B cell (primary cell): ENCODE data around the gene LDHA. TPM values are rescaled to one million over a fixed set of nuclear protein-coding genes. Genes with fewer than 3 reads are reported as not detected.

ENCODE experiments used
- ATAC-seq: fragments of 200-7000 bp; cut with Tn5 transposase; one replicate; pipeline ENCODE4 v1.10.0; 2021; ENCODE audit warnings: low read depth, mild to moderate bottlenecking, moderate number of reproducible peaks, moderate library complexity
- CTCF ChIA-PET: fragments of 350-600 bp; sonication (Branson Sonifier 250); formaldehyde crosslinking; loops from one replicate; lab custom pipeline; 2021; ENCODE audit warnings: antibody characterized with exemption, inconsistent platforms; lab: Charles Lee
- POLR2A ChIA-PET: fragments of 350-600 bp; sonication (Branson Sonifier 250); formaldehyde crosslinking; loops from one replicate; lab custom pipeline; 2021; ENCODE audit warnings: antibody characterized with exemption; lab: Charles Lee
- DNase-seq: peaks from one replicate; pipeline ENCODE4 v3.0.0; 2013
- H2AFZ ChIP-seq: 2 replicates; pipeline ENCODE4 v1.6.1; 2012; ENCODE audit warnings: mild to moderate bottlenecking, low read depth, low read length; ENCODE audit not compliant: insufficient read depth, poor library complexity, severe bottlenecking
- H3K27ac ChIP-seq, 2 donors: 1 replicate in 1 of 2; 2 replicates in 1 of 2; pipeline ENCODE4 v1.5.1; 2012 to 2013; ENCODE audit warnings: low read length in 2 of 2, mild to moderate bottlenecking in 2 of 2, moderate library complexity in 1 of 2
- H3K27me3 ChIP-seq, 4 experiments: fragments of 200-600 bp in 1 of 4; sonication (generic) in 1 of 4; replicated peaks in 1 of 4; 1 replicate in 2 of 4; 2 replicates in 2 of 4; pipeline versions ENCODE4 v1.6.1 to v1.7.0; 2013 to 2016; ENCODE audit warnings: low read length in 3 of 4, mild to moderate bottlenecking in 2 of 4, mixed read lengths in 1 of 4, moderate library complexity in 1 of 4; ENCODE audit not compliant: insufficient read depth in 4 of 4, control insufficient read depth in 3 of 4; ENCODE audit errors: control extremely low read depth in 1 of 4
- H3K36me3 ChIP-seq, 2 experiments: replicated peaks in 1 of 2; 1 replicate in 1 of 2; 2 replicates in 1 of 2; pipeline versions ENCODE4 v1.6.1 to v1.7.1; 2013; ENCODE audit warnings: low read length in 1 of 2; ENCODE audit not compliant: insufficient read depth in 2 of 2, control insufficient read depth in 1 of 2; ENCODE audit errors: control extremely low read depth in 1 of 2, extremely low read depth in 1 of 2
- H3K4me1 ChIP-seq, 2 donors: fragments of 200-600 bp in 1 of 2; sonication (generic) in 1 of 2; 1 replicate in 1 of 2; 2 replicates in 1 of 2; pipeline versions ENCODE4 v1.5.1 to v1.6.1; 2013 to 2017; ENCODE audit warnings: low read length in 2 of 2; ENCODE audit not compliant: control insufficient read depth in 2 of 2, insufficient read depth in 2 of 2
- H3K4me2 ChIP-seq: replicated peaks from 2 replicates; pipeline ENCODE3; 2012; ENCODE audit warnings: mild to moderate bottlenecking, low read depth, low read length; ENCODE audit not compliant: poor library complexity, severe bottlenecking
- H3K4me3 ChIP-seq, 5 experiments: fragments of 200-600 bp in 1 of 5; sonication (generic) in 1 of 5; 1 replicate in 3 of 5; 2 replicates in 2 of 5; pipeline versions ENCODE4 v1.5.1 to v1.7.0; 2011 to 2016; ENCODE audit warnings: low read length in 4 of 5, mild to moderate bottlenecking in 4 of 5, low read depth in 2 of 5, control low read depth in 1 of 5, moderate library complexity in 1 of 5; ENCODE audit not compliant: insufficient read depth in 1 of 5; ENCODE audit errors: control extremely low read depth in 1 of 5, extremely low read depth in 1 of 5
- H3K79me2 ChIP-seq: fragments of 200-600 bp; sonication (generic); one replicate; pipeline ENCODE4 v1.6.0; 2016; ENCODE audit warnings: low read length; ENCODE audit not compliant: control insufficient read depth, insufficient read depth
- H3K9ac ChIP-seq: fragments of 200-600 bp; sonication (generic); 2 replicates; pipeline ENCODE4 v1.6.1; 2017; ENCODE audit warnings: mild to moderate bottlenecking, low read length, moderate library complexity
- H3K9me3 ChIP-seq, 3 donors: one replicate each; pipeline versions ENCODE4 v1.6.1 to v1.7.1; 2013; ENCODE audit warnings: low read length in 2 of 3; ENCODE audit not compliant: control insufficient read depth in 2 of 3, insufficient read depth in 1 of 3; ENCODE audit errors: control extremely low read depth in 1 of 3
- H4K20me1 ChIP-seq: 2 replicates; pipeline ENCODE4 v1.6.0; 2012; ENCODE audit warnings: mild to moderate bottlenecking, low read length; ENCODE audit not compliant: insufficient read depth, control insufficient read depth, poor library complexity, severe bottlenecking
- H3K27ac Mint-ChIP-seq: one replicate; pipeline ENCODE4 v1.8.0; 2021; ENCODE audit warnings: mixed read lengths
- H3K27me3 Mint-ChIP-seq: one replicate; pipeline ENCODE4 v1.8.0; 2021; ENCODE audit warnings: mixed read lengths
- H3K4me1 Mint-ChIP-seq: one replicate; pipeline ENCODE4 v1.8.0; 2021; ENCODE audit warnings: mixed read lengths
- H3K4me3 Mint-ChIP-seq: one replicate; pipeline ENCODE4 v1.8.0; 2021; ENCODE audit warnings: mixed read lengths
- H3K9me3 Mint-ChIP-seq: one replicate; pipeline ENCODE4 v1.8.0; 2022; ENCODE audit warnings: mixed read lengths; ENCODE audit not compliant: insufficient read depth
- EZH2 ChIP-seq: IDR thresholded peaks from 2 replicates; pipeline ENCODE4 v1.6.1; 2012; ENCODE audit warnings: borderline replicate concordance, low read depth, mild to moderate bottlenecking, moderate library complexity, low read length; ENCODE audit not compliant: insufficient read depth, poor library complexity, severe bottlenecking
- WGBS: methylation state at CpG from one replicate; pipeline ENCODE4 v1.1.5; 2013; ENCODE audit warnings: missing lambda C conversion rate; ENCODE audit not compliant: insufficient coverage; 5-methylcytosine and 5-hydroxymethylcytosine counted together
- intact Hi-C: fragments of 100-400 bp; cut with micrococcal nuclease; formaldehyde crosslinking; loops from one replicate; pipeline ENCODE4 v1.10.0; 2022
- polyA plus RNA-seq: library from polyadenylated mRNA; depleted of rRNA; stranded (reverse); fragments of >200 nt; gene quantifications from 2 replicates; pipeline ENCODE4 v1.2.3, GENCODE V29; 2012
- total RNA-seq, 2 donors: library from RNA; stranded (reverse); fragments of 120-200 nt in 1 of 2; gene quantifications; 1 replicate in 1 of 2; 2 replicates in 1 of 2; pipeline versions ENCODE4 v1.2.3 to v1.2.4, GENCODE V29; 2013 to 2022
- TF ChIP-seq, protein P1 (sequence below): fragments of 200-600 bp; IDR thresholded peaks from one replicate; pipeline ENCODE4 v1.8.0; 2022; ENCODE audit warnings: antibody characterized with exemption, mild to moderate bottlenecking

Gene LDHA
- total and polyA plus RNA-seq, 2 donors (not counting 1 experiment from before 2014, with no cell fraction given): 91.2 to 113 TPM

DNA sequence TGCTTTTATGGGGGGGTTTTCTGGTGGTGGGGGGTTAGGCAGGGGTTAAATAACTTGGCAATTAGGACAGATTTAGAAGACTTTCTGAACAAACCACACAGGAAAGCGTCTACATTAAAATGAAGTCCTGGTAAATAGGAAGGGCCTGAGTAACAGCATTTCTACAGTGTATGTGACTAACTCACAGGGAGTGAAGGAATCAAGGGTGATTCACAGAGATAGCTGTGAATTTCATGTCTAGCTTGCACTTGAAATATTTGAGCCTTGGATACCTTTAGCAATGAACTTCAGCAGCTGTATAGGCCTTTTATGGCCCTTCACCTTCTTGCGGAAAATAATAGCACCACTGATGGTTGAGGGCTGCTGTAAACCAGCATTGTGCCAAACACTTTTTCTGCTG is 26.1 kb upstream of the LDHA start:
- Mint-ChIP-seq H3K4me1 (no peaks in the 10 kb centered on the region), H3K27me3 (no peaks in the 10 kb centered on the region), H3K4me3 (no peak overlapping the region), H3K9me3 (no peaks in the 10 kb centered on the region), H3K27ac (no peak overlapping the region)
- Histone ChIP-seq H3K9me3 (no peaks in the 10 kb centered on the region), H3K4me1 (no peaks in the 10 kb centered on the region), H3K27me3 (no peaks in the 10 kb centered on the region), H3K4me2 (no peak overlapping the region), H3K4me3 (no peak overlapping the region), H3K27ac (no peak overlapping the region), H2AFZ (no peak overlapping the region), H3K9ac (no peak overlapping the region), H3K36me3 (peaks cover 3 to 37% of the 10 kb centered on the region in 2 experiments), H4K20me1 (no peaks in the 10 kb centered on the region), H3K79me2 (no peaks in the 10 kb centered on the region)
- ATAC-seq (no peak), DNase-seq (no peak)
- CTCF ChIA-PET: no interaction called here
- POLR2A ChIA-PET: no interaction called here
- 57% methylated on average over 1 of the region's 2 CpGs for WGBS
- no peak for TF ChIP-seq EZH2
- TF ChIP-seq, protein P1, sequence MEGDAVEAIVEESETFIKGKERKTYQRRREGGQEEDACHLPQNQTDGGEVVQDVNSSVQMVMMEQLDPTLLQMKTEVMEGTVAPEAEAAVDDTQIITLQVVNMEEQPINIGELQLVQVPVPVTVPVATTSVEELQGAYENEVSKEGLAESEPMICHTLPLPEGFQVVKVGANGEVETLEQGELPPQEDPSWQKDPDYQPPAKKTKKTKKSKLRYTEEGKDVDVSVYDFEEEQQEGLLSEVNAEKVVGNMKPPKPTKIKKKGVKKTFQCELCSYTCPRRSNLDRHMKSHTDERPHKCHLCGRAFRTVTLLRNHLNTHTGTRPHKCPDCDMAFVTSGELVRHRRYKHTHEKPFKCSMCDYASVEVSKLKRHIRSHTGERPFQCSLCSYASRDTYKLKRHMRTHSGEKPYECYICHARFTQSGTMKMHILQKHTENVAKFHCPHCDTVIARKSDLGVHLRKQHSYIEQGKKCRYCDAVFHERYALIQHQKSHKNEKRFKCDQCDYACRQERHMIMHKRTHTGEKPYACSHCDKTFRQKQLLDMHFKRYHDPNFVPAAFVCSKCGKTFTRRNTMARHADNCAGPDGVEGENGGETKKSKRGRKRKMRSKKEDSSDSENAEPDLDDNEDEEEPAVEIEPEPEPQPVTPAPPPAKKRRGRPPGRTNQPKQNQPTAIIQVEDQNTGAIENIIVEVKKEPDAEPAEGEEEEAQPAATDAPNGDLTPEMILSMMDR: no peak
- intact Hi-C loops: no loop called here

- Histone ChIP-seq H4K20me1 (no peaks in the 10 kb centered on the region), H3K9ac (no peak overlapping the region), H3K4me2 (no peak overlapping the region), H3K27me3 (no peaks in the 10 kb centered on the region), H3K4me3 (no peak overlapping the region), H2AFZ (no peak overlapping the region), H3K4me1 (no peaks in the 10 kb centered on the region), H3K27ac (no peak overlapping the region), H3K36me3 (peaks cover 1 to 26% of the 10 kb centered on the region in 2 experiments), H3K79me2 (no peaks in the 10 kb centered on the region), H3K9me3 (no peaks in the 10 kb centered on the region)
- intact Hi-C loops: no loop called here
- ATAC-seq (no peak), DNase-seq (no peak)
- POLR2A ChIA-PET: no interaction called here
- TF ChIP-seq EZH2: no peak
- TF ChIP-seq, protein P1: no peak
- no peaks in the 10 kb centered on the region for H3K27me3 Mint-ChIP-seq
- no peak overlapping the region for H3K4me3 Mint-ChIP-seq
- H3K4me1 Mint-ChIP-seq: no peaks in the 10 kb centered on the region
- CTCF ChIA-PET: interaction anchor here (0.8 kb wide), 1 partner anchor 37 kb away, joined by 5 read pairs; no protein-coding TSS in a partner anchor
- H3K27ac Mint-ChIP-seq: no peak overlapping the region
- H3K9me3 Mint-ChIP-seq: no peaks in the 10 kb centered on the region
- 70% methylated on average over 1 of the region's 2 CpGs for WGBS
These were observed 25.0 kb upstream of the LDHA start for GRCh38 chr11:18369398-18369797.
